ENCODE measurements around the gene TUBA4B.

TUBA4B gene

GRCh38 chr2:219248845-219249202 lies 4.2 kb upstream of the TUBA4B start:
- TF ChIP-seq GABPA (IDR thresholded peaks at IDR 0.05; ENCODE audit: low read depth) = no peak
- TF ChIP-seq SPI1 (IDR thresholded peaks at IDR 0.05; ENCODE audit: borderline replicate concordance, low read depth) = no peak
- TF ChIP-seq POLR2AphosphoS5 (IDR thresholded peaks at IDR 0.05; ENCODE audit: low read depth) = no peak
- no peak for TF ChIP-seq CTCF (IDR thresholded peaks at IDR 0.05; ENCODE audit: insufficient read depth, low read length)
- no peak for TF ChIP-seq REST (IDR thresholded peaks at IDR 0.05; ENCODE audit: insufficient replicate concordance, low read depth)
- H3K27me3 ChIP-seq (ENCODE audit: insufficient read depth, poor library complexity, severe bottlenecking) = no peaks in the 10 kb centered on the region
- H3K27ac ChIP-seq (replicated peaks) = peak overlapping the region; percentile 84
- peak overlapping the region; percentile 2; the same call in 1 of the 2 replicates for H3K4me3 ChIP-seq (replicated peaks; ENCODE audit: insufficient read depth, low read length)
- no peak for DNase-seq (ENCODE audit: low read depth in 1 of 2, low spot score in 1 of 2)

- H3K4me3 ChIP-seq (replicated peaks; ENCODE audit: insufficient read depth, low read length) = peak overlapping the region; percentile 2
- peak in 1 of 2 experiments; percentile 95 for DNase-seq (ENCODE audit: low read depth in 1 of 2, low spot score in 1 of 2)
- no peaks in the 10 kb centered on the region for H3K27me3 ChIP-seq (ENCODE audit: insufficient read depth, poor library complexity, severe bottlenecking)
- peak; percentile 34; the same call in 1 of the 2 replicates for TF ChIP-seq POLR2AphosphoS5 (IDR thresholded peaks at IDR 0.05; ENCODE audit: low read depth)
- TF ChIP-seq CTCF (IDR thresholded peaks at IDR 0.05; ENCODE audit: insufficient read depth, low read length) = no peak
- peak overlapping the region; percentile 84 for H3K27ac ChIP-seq (replicated peaks)
These were observed 3.7 kb upstream of the TUBA4B start for GRCh38 chr2:219249203-219249980.

GRCh38 chr2:219250049-219250781 lies 2.8 kb upstream of the TUBA4B start:
- Histone ChIP-seq H3K27ac (replicated peaks) (peak overlapping the region; percentile 84), H3K4me3 (replicated peaks; ENCODE audit: insufficient read depth, low read length) (peak overlapping the region; percentile 2), H3K27me3 (ENCODE audit: insufficient read depth, poor library complexity, severe bottlenecking) (no peaks in the 10 kb centered on the region)
- TF ChIP-seq REST (IDR thresholded peaks at IDR 0.05; ENCODE audit: insufficient replicate concordance, low read depth) (no peak), SPI1 (IDR thresholded peaks at IDR 0.05; ENCODE audit: borderline replicate concordance, low read depth) (no peak), CTCF (IDR thresholded peaks at IDR 0.05; ENCODE audit: insufficient read depth, low read length) (no peak), POLR2AphosphoS5 (IDR thresholded peaks at IDR 0.05; ENCODE audit: low read depth) (no peak), GABPA (IDR thresholded peaks at IDR 0.05; ENCODE audit: low read depth) (no peak)
- peak in 1 of 2 experiments; percentile 71 for DNase-seq (ENCODE audit: low read depth in 1 of 2, low spot score in 1 of 2)
